22Rv1 (cell line): Measurements from ENCODE around the gene NKIRAS2.

ENCODE experiments used
- H3K27ac ChIP-seq: fragments of 450-650 bp; 2 replicates; pipeline ENCODE4 v1.5.1; 2017
- ZFX ChIP-seq: fragments of 450-650 bp; IDR thresholded peaks from 2 replicates; pipeline ENCODE4 v1.6.1; 2017; ENCODE audit warnings: antibody characterized with exemption, borderline replicate concordance
- TF ChIP-seq, protein P1 (sequence below): fragments of 450-650 bp; IDR thresholded peaks from 2 replicates; pipeline ENCODE4 v1.5.1; 2017; ENCODE audit warnings: mild to moderate bottlenecking

The NKIRAS2 gene

GRCh38 chr17:42042598-42043319 is 22.9 kb downstream of the NKIRAS2 start:
- no peak for TF ChIP-seq ZFX
- TF ChIP-seq, protein P1, sequence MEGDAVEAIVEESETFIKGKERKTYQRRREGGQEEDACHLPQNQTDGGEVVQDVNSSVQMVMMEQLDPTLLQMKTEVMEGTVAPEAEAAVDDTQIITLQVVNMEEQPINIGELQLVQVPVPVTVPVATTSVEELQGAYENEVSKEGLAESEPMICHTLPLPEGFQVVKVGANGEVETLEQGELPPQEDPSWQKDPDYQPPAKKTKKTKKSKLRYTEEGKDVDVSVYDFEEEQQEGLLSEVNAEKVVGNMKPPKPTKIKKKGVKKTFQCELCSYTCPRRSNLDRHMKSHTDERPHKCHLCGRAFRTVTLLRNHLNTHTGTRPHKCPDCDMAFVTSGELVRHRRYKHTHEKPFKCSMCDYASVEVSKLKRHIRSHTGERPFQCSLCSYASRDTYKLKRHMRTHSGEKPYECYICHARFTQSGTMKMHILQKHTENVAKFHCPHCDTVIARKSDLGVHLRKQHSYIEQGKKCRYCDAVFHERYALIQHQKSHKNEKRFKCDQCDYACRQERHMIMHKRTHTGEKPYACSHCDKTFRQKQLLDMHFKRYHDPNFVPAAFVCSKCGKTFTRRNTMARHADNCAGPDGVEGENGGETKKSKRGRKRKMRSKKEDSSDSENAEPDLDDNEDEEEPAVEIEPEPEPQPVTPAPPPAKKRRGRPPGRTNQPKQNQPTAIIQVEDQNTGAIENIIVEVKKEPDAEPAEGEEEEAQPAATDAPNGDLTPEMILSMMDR: no peak
- no peak overlapping the region for H3K27ac ChIP-seq

DNA sequence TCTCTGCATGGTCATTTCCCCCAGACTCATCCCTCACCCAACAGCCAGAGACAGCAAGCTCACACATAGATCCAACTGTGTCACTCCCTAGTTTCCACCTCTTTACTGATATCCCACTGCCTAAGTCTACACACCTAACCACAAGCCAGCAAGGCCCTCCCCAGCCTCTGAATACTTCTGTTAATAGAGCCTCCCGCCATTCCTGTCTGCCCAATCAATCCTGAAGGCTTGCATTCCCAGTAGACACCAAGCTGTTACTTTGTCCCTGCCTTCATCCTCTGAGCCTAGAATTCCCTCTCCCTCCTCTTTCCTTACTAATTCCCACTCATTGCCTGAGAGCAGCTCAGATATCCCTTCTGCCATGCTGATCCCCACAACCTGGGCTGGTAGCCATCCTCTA is 25.8 kb downstream of the NKIRAS2 start:
- TF ChIP-seq, protein P1: no peak
- no peak for TF ChIP-seq ZFX
- H3K27ac ChIP-seq: no peak overlapping the region

GRCh38 chr17:42047343-42047742 is 27.5 kb downstream of the NKIRAS2 start:
- no peak overlapping the region for H3K27ac ChIP-seq
- TF ChIP-seq ZFX: no peak
- TF ChIP-seq, protein P1: no peak

- TF ChIP-seq ZFX: no peak
- TF ChIP-seq, protein P1: no peak
- no peak overlapping the region; the same call in 1 of the 2 replicates for H3K27ac ChIP-seq
Measured at GRCh38 chr17:42049834-42050392, 30.0 kb downstream of the NKIRAS2 start.

DNA sequence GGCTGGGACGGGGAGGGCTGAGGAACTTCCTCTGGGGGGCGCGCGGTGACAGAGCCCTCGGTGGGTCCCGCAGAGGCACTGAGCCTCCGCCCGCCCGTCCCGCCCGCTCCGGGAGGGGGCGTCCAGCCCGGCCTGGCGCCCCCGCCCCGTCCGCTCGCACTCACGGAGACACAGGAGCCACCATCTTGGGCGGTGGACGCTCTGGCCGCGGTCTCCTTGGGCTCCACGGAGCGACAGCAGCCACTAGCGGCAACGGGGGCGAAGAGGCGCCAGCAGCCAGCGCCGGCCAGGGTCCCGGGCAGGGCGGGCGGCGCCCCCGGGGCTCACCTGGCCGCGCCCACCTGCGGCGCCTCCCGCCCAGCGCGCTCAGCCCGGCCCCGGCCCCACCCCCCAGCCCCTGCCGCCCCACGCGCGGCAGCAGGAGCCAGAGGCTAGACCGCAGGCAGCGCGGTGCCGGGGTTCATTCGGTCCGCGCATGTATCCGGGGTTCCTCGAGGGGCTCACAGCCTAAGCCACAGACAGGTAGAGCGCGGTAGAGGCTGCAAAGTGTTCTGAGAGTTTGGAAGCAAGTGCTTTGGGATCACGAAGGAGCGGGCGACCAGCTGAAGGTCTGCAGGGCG is 30.6 kb downstream of the NKIRAS2 start, which contains the start of gene C17orf113:
Gene C17orf113 (minus strand): TSS at position 209 of the 620 bp plus-strand sequence. CDS start 7,225 bp downstream, outside the sequence.
- no peak within 1 kb of the TSS; the same call in 1 of the 2 replicates for H3K27ac ChIP-seq
- no peak for TF ChIP-seq ZFX
- TF ChIP-seq, protein P1: peak; percentile 58

DNA sequence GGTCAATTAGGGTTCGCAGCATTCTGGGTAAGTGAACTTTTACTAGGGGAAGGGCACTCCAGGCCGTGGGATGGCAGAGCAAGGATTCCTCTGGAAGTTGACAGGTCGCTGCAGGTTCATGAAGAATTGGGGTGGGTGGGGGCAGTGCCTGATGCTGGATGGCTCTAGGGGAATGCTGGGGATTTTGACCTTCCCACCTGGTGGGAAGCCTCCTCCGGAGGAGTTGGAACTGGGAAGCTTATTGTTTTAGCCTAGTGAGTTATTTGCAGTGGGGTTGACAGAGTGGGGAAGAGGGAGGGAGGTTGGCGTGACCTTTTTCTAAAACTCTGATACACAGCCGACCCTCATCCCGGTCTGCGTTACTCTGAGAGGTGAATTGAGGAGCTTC is 31.1 kb downstream of the NKIRAS2 start:
- TF ChIP-seq, protein P1: no peak
- TF ChIP-seq ZFX: no peak
- no peak overlapping the region for H3K27ac ChIP-seq

GRCh38 chr17:42051645-42052044 is 31.8 kb downstream of the NKIRAS2 start:
- H3K27ac ChIP-seq: no peak overlapping the region
- TF ChIP-seq ZFX: no peak
- TF ChIP-seq, protein P1: no peak
